GM19239 (cell line): ENCODE data around the gene ANKRD12.

Source experiments
- DNase-seq: peaks from one replicate; pipeline ENCODE4 v3.0.0; 2011; ENCODE audit warnings: low spot score; ENCODE audit not compliant: insufficient read length
- FAIRE-seq: peaks from 2 replicates; lab custom pipeline; 2011; peaks lifted over from hg19 to GRCh38; lab: Jason Lieb, UNC

Gene ANKRD12

DNA sequence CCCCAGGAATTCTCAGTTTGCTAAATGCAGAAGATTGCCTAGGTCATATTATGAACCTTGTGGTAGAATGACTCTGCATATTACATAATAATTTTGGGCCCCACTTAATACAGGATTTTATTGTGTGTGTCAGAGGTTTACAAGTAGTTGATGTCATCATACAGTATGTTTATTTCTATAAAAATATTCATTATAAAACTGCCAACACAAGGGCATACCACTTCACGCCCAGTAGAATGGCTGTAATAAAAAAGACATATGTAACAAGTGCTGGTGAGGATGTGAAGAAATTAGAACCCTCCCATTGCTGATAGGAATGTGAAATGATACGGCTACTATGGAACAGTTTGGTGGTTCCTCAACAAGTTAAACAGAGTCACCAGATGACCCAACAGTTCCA lies 136.6 kb downstream of the ANKRD12 start:
- DNase-seq (no peak), FAIRE-seq (no peak)

DNA sequence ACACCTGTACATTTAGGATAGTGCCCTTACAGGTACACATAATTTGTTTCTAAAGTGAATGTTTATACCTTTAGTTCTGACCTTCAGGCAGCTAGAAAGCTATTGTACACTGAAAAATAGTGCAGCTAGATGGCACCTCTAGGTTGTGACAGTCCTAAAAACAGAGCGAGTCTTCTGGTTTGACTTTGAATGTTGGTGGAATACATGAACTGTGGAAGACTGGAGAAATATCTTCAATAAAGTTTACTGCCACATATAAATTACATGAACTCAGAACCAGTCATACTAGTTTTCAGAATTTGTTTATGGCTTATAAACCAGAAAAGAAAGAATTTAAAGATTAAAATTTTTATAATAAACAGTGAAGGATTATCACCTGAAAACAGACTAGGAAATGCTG lies 139.3 kb downstream of the ANKRD12 start:
- FAIRE-seq = no peak
- no peak for DNase-seq

DNA sequence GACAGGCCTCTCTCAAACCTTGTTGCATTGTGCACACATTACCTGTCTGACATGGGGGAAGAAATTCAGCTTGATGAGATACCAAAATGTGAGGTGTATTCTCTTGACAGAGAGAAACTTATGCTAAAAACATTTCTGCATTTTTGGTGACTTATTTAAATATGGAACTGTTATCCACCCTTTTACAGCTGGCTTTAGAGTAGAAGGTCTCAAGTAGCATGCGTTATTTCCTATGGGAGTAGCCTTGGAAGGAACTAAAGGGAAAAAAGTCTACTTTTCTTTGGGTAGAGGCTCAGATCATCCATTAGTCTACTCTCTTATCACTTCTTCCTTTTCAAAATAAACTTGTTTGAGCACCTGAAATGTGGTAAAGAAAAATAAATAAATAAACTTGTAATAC lies 141.4 kb downstream of the ANKRD12 start:
- DNase-seq = no peak
- FAIRE-seq = no peak

DNA sequence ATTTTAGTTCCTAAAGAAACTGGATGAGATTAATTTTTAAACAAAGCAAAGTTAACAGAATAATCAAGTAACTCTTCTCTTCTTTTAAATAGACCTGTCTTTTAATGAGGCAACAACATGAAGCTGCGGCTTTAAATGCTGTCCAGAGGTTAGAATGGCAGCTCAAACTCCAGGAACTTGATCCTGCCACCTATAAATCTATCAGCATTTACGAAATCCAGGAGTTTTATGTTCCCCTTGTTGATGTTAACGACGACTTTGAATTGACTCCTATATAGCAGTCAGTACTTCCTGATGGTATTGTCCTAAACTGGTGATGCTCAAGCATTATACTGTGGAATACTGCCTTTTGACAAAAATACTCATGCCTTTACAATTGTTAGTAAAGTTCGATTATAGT lies 144.3 kb downstream of the ANKRD12 start:
- DNase-seq (no peak), FAIRE-seq (no peak)

DNA sequence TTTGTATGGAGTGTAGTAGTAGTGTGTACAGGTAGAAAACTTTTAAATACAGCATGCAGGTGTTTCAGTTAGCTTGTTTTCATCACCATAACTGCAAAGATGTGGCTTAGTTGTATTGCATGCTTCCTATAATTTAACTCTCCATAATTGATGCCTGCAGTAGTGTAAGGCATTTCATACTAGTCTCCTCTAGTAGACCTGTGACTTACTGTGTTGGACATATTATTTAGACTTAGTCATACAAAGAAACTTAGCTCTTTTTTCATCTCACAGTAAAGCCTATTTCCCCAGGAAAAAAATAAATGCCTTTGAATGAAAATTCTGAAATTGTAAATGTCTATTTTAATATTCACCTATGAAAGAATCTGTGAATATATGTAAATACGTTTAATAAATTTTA lies 145.2 kb downstream of the ANKRD12 start:
- FAIRE-seq = no peak
- no peak for DNase-seq

DNA sequence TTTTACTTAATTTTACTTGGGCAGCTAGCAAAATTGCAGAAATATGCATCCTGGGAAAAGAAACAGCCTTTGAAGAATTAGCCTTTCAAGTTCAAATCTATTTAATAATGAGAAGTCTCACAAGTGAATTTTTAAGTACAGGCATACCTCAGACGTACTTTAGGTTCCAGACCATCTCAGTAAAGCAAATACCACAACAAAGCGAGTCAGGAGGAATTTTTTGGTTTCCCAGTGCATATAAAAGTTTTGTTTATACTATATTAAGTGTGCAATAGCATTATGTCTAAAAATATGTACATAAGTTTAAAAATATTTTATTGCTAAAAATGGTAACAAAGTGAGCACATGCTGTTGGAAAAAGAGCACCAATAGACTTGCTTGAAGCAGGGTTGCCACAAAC lies 147.2 kb downstream of the ANKRD12 start:
- no peak for DNase-seq
- FAIRE-seq = no peak

DNA sequence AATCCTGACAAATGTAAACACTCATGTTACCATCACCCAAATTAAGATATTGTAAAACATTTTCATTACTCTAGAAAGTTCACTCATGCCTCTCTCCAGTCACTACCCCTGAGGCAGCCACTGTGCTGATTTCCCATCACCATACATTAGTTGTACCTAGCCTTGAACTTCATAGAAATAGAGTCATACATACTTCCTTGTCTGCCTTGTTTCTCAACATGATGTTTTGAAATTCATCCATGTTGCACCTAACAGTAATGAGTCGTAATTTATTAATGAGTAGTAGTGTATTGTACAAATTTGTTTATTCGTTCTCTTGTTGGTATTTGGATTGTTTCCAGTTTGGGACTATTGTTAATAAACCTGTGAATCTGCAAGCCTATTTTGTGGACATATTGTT lies 149.0 kb downstream of the ANKRD12 start:
- DNase-seq = no peak
- FAIRE-seq = no peak

DNA sequence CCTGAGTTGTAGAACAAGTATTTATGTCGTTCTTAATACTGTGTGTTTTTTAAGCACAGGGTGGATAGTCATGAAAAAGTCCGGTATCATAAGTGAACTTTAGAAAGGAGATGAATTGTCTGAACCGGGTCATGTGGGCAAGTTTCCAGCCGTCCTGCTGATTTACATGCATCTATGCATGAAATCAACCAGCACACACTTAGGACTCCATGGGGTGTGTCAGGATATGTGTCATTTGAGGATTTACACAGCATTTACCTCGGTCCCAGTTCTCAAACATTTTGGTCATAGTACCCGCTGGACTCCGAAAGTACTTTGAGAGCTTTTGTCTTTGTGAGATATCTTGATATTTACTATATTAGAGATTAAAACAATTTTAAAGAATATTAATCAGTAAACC lies 150.5 kb downstream of the ANKRD12 start:
- no peak for FAIRE-seq

DNA sequence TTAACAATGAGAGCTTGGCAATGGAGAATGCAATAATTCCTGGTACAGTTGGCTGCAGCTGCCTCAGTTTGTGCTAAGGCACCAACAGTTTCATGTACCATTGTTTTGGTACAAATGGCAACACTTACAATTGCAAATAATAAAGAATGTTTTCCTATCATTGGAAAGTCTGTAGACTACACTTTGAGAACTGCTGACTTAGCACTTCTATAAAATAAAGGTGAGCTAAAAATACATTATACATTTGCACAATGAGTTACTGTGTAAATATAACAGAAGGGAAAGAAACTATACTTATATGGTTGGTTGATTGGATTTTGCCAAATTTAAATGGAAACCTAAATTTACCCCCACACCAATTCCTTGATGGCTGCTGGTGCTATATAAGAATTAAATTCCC lies 153.1 kb downstream of the ANKRD12 start:
- no peak for DNase-seq
- no peak for FAIRE-seq

More for the DNA sequence above, 150.5 kb downstream of the ANKRD12 start:
- no peak for DNase-seq

DNA sequence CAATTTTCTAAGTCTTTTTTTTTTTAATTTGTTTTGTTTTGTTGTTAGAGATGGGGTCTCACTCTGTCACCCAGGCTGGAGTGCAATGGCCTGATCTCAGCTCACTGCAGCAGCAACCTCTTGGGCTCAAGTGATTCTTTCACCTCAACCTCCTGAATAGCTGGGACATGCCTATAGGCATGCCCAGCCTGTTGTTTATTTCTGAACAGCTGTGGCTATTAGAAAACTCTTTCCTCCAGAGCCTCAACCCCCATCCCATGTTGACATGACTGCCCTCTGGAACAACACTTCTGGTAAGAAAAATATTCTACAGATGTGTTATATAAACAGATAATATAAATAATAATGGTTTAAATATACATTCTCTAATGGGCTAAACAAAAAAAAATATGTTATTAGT lies 153.6 kb downstream of the ANKRD12 start:
- FAIRE-seq (no peak), DNase-seq (no peak)

DNA sequence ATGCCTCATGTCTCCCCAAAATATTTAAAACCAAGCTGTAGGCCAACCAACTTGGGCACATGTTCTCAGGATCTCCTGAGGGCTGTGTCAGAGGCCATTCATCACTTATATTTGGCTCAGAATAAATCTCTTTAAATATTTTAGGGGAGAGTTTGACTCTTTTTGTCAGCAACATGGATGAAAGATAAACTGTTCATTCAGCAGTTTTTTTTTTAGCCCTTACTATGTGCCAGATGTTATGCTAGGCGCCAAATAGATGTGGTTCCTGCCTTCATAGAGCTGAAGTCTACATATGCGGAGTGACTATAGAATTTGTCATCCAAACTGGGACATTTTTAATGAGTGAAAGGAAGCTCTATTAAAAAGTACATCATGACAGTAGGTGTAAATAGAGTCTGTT lies 155.5 kb downstream of the ANKRD12 start:
- FAIRE-seq = no peak
- DNase-seq = no peak

DNA sequence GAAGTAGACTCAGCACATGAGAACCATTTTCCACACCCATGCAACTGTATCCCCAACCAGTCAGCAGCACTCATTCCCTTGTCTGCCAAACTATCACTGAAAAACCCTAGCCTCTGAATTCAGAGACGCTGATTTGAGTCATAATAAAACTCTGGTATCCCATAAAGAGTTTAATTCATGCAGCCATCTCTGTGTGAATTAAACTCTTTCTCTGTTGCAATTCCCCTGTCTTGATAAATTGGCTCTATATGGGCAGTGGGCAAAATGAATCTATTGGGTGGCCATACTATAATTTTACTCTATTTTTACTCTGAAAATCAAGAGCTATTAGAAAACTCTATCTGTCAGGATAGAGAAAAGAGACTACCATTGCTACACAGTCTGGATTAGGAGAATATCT lies 157.4 kb downstream of the ANKRD12 start:
- FAIRE-seq (no peak), DNase-seq (no peak)

DNA sequence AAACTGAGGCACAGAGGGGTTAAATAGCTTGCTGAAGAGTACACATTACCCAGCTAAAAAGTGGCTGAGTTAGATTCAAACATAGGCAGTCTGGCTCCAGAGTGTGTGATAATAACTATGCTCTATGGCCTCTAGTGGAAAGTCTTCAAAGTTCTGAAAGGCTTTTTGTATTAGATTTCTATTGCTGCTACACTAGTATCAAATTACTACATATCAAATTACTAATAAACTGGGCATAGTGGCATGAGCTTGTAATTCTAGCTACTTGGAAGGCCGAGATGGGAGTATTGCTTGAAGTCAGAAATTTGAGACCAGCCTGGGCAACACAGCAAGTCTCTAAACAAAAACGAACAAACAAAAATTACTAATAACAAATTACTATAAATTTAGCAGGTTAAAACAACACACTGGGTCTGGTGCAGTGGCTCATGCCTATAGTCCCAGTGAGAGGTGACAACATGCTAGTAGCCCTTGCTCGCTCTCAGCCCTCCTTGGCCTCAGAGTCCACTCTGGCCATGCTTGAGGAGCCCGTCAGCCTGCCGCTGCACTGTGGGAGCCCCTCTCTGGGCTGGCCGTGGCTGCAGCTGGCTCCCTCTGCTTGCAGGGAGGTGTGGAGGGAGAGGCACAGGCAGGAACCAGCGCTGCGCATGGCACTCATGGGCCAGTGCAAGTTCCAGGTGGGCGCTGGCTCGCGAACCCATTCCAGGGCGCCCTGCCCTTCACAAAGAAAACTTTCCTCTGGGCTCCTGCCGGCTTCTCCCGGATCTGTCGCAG lies 159.8 kb downstream of the ANKRD12 start:
- DNase-seq = no peak
- FAIRE-seq = no peak

DNA sequence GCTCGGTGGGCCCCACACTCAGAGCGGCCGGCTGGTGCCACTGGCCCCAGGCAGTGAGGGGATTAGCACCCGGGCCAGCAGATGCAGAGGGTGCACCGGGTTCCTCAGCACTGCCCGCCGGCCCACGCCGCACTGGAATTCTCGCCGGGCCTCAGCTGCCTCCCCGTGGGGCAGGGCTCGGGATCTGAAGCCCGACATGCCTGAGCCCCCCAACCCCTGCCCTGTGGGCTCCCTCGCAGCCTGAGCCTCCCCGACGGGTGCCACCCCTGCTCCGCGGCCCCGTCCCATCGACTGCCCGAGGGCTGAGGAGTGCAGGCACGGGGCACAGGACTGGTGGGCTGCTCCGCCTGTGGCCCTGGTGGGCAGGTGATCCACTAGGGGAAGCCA lies 160.4 kb downstream of the ANKRD12 start:
- FAIRE-seq = no peak
- no peak for DNase-seq

DNA sequence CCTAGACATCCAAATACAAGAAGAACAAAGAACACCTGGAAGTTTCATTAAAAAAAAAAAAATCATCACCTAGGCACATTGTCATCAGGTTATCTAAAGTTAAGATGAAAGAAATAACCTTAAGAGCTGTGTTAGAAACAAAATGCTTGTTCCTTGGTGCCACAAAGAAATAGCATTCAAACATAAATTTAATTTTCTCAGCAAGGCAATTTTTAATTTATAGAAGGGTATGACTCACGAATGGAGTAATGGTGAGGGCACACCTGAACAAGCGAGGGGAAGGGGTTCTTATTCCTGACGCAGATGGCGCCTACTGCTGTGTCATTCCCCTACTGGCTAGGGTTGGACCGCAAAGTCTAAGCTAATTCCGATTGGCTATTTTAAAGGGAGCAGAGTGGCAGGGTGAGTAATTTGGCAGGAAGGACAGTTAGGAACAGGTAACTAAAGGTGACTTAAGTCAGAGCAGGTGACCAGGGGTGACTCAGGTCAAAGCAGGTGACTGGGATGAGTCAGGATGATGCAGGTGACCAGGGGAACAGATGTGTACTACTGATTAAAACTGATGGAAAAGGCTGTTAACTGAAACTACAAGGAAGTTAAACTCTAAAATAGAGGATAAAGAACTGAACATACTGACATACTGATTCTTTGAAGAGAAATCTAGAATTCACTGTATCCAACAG lies 167.9 kb downstream of the ANKRD12 start:
- FAIRE-seq = no peak
- no peak for DNase-seq

DNA sequence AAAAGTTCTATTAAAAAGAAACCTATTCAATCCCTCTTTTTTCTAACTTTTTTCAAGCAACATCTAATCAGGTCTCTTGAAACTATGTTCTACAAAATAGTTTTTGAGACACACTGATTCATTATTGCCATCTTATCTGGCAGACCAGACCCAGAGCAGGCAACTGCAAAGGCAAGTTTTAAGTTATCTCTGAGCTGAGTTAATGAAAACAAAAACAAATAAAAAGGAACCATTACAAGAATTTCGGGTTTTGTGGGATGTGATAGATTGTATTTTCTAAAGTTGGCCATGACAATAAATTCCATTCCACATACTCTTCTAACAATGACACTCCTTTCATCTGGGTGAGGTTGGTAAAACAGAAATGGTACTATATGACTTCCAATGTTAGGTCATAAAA lies 182.8 kb downstream of the ANKRD12 start:
- FAIRE-seq = no peak
- no peak for DNase-seq

DNA sequence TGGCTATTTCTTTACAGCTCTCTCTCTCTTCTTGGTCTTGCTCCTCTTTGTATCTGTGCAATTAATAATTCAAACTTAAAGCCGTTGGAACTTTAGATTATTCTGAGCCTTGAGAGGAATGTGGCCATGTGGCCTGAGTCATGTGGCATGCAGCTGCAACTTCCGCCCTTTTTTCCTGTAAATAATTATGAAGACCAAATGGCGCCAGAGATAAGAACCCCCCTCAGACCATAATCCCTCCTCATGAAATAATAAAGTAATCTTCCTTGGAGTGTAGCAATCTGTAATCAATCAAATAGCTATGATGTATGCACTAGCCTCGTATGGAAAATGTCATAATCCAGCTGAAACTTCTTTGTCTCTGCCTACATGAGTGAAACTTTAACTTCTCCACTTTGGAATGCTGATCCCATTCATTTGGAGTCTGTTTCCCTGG lies 184.5 kb downstream of the ANKRD12 start:
- FAIRE-seq (no peak), DNase-seq (no peak)

DNA sequence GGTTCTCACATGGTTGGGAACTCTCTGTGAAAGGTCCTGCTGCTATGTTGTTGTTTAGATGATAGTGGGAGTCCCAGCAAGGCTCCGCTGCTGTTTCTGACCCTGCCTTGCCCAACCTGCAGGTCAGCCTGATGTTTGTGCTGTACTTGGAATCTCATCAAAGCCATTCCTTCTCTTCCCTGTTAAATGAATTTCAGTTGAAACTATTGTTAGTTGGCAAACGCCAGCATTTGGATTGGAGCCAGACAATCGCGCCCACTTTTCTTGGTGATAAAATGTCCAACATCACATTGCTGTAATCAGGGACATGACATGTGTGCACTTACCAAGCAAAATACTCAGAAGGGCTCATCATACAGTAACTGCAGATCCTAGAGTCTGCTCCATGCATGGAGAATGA lies 185.2 kb downstream of the ANKRD12 start:
- FAIRE-seq (no peak), DNase-seq (no peak)

DNA sequence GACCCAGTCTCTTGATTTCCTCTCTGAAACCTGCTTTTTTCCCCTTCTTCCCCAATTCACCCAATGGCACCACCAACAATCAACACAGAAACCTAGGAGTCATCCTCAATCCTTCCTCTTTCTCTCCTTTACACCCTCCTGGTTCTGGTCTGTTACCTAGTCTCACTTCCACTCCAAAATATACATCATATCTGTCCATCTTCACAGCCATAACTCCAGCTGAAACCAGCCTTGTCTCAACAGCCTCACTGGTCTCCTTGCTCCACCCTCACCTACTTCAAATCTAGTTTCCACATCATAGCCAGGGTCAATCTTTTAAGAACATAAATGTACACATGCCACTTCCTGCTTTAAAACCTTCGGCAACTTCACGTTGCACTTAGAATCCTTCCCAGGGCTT lies 186.2 kb downstream of the ANKRD12 start:
- FAIRE-seq (no peak), DNase-seq (no peak)

DNA sequence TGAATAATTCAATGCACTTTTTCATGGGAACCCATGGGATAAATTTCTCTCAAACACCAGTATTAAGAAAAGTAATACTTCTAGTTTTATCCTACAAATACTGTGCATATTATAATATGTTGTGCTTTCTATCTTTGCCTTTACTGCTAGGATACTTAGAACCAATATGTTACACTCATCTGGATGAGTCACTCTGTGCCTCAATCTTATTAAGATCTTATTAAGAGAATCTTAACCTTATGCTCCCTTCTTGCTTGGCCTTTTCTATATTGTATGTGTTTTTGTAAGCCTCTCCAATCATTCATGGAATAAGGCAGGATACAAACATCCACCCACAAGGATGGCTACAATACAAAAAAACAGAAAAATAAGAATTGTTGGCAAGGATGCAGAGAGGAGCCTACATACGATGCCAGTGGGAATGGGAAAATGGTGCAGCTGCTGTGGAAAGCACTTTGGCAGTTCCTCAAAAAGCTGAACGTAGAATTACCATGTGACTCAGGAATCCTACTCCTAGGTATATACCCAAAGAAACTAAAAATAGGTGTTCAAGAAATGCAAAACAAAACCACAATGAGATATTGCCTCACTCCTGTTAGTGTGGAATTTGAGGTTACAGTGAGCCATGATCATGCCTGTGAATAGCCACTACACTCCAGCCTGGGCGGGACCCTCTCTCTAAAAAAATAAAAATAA lies 187.3 kb downstream of the ANKRD12 start:
- FAIRE-seq = no peak
- DNase-seq = no peak

DNA sequence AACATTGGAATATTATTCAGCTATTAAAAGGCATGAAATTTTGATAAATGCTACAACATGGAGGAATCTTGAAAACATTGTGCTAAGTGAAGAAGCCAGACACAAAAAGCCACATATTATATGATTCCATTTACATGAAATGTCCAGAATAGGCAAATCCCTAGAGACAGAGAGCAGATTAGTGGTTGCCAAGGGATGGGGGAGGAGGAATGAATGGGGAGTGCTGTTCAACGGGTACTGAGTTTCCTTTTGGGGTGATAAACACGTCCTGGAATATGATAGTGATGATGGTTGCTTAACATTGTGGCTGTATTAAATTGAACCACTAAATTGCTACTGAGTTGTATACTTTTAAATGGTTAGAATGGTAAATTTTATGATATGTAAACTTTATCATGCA lies 189.1 kb downstream of the ANKRD12 start:
- DNase-seq = no peak
- FAIRE-seq = no peak
